ENCODE data around the gene KRTAP10-9.
"Not testable (repeated sequence)": the region's sequence is repeated elsewhere in the genome, so short reads cannot be mapped to it uniquely, and the experiment has no call there.

KRTAP10-9 gene

GRCh38 chr21:44649521-44650100 is 22.7 kb downstream of the KRTAP10-9 start:
- peaks cover 2 to 8% of the 10 kb centered on the region in 2 donors for H3K36me3 Mint-ChIP-seq
- H3K27me3 Mint-ChIP-seq, result peaks cover 11 to 22% of the 10 kb centered on the region in 2 donors
- ATAC-seq (replicated peaks) (no peak), DNase-seq (no peak)
- H3K9me3 Mint-ChIP-seq, result peaks cover 4 to 7% of the 10 kb centered on the region in 2 donors
- no peak overlapping the region for H3K27ac Mint-ChIP-seq
- no peaks in the 10 kb centered on the region for H3K4me1 Mint-ChIP-seq
- H3K4me3 Mint-ChIP-seq, result no peak overlapping the region

- Mint-ChIP-seq H3K27ac (no peak overlapping the region), H3K4me1 (no peaks in the 10 kb centered on the region), H3K9me3 (peaks cover 0 to 3% of the 10 kb centered on the region in 2 donors), H3K36me3 (peaks cover 2 to 4% of the 10 kb centered on the region in 2 donors), H3K27me3 (peaks cover 11 to 22% of the 10 kb centered on the region in 2 donors), H3K4me3 (no peak overlapping the region)
- DNase-seq (no peak), ATAC-seq (replicated peaks) (no peak)
These were observed 23.5 kb downstream of the KRTAP10-9 start for GRCh38 chr21:44650265-44650972.

- Mint-ChIP-seq H3K27me3 (peaks cover 11 to 24% of the 10 kb centered on the region in 2 donors), H3K4me3 (no peak overlapping the region), H3K36me3 (peaks cover 2 to 5% of the 10 kb centered on the region in 2 donors), H3K27ac (no peak overlapping the region), H3K4me1 (no peaks in the 10 kb centered on the region), H3K9me3 (peaks cover 3% of the 10 kb centered on the region in 2 donors)
- ATAC-seq (replicated peaks) (no peak), DNase-seq (no peak)
These were observed 24.2 kb downstream of the KRTAP10-9 start for GRCh38 chr21:44650973-44651675.

GRCh38 chr21:44653123-44653522 is 26.2 kb downstream of the KRTAP10-9 start:
- ATAC-seq (replicated peaks) (no peak), DNase-seq (no peak)
- Mint-ChIP-seq H3K9me3 (peaks cover 14 to 18% of the 10 kb centered on the region in 2 donors), H3K27ac (no peak overlapping the region), H3K27me3 (peaks cover 18 to 26% of the 10 kb centered on the region in 2 donors), H3K36me3 (peaks cover 0 to 4% of the 10 kb centered on the region in 2 donors), H3K4me1 (no peaks in the 10 kb centered on the region), H3K4me3 (no peak overlapping the region)

GRCh38 chr21:44653656-44654575 is 27.0 kb downstream of the KRTAP10-9 start:
- Mint-ChIP-seq H3K4me3 (no peak overlapping the region), H3K36me3 (peaks cover 0 to 4% of the 10 kb centered on the region in 2 donors), H3K27ac (peak overlapping the region; percentile 42), H3K27me3 (peaks cover 26 to 33% of the 10 kb centered on the region in 2 donors), H3K9me3 (peaks cover 17 to 18% of the 10 kb centered on the region in 2 donors), H3K4me1 (no peaks in the 10 kb centered on the region)
- DNase-seq (no peak), ATAC-seq (replicated peaks) (no peak)

- Mint-ChIP-seq H3K27ac (peak within 1 kb of the TSS; percentile 42), H3K27me3 (peaks cover 31 to 35% of the 10 kb centered on the region in 2 donors), H3K4me3 (no peak within 1 kb of the TSS), H3K9me3 (peaks cover 17 to 18% of the 10 kb centered on the region in 2 donors), H3K36me3 (peaks cover 0 to 4% of the 10 kb centered on the region in 2 donors), H3K4me1 (no peaks in the 10 kb centered on the region)
- ATAC-seq (replicated peaks) (no peak), DNase-seq (no peak)
These were observed 27.8 kb downstream of the KRTAP10-9 start, which contains the start of gene KRTAP12-4 for GRCh38 chr21:44654576-44655175. Gene KRTAP12-4 (minus strand): TSS chr21:44654659. CDS start chr21:44654614, 45 bp downstream.

GRCh38 chr21:44656868-44657267 is 30.0 kb downstream of the KRTAP10-9 start:
- DNase-seq, result no peak
- H3K36me3 Mint-ChIP-seq, result peaks cover 0 to 4% of the 10 kb centered on the region in 2 donors
- no peak for ATAC-seq (replicated peaks)
- H3K4me1 Mint-ChIP-seq, result no peaks in the 10 kb centered on the region
- H3K27me3 Mint-ChIP-seq, result peaks cover 41 to 47% of the 10 kb centered on the region in 2 donors
- H3K27ac Mint-ChIP-seq, result no peak overlapping the region
- H3K9me3 Mint-ChIP-seq, result peaks cover 18 to 19% of the 10 kb centered on the region in 2 donors
- no peak overlapping the region for H3K4me3 Mint-ChIP-seq

- H3K4me1 Mint-ChIP-seq, result no peaks in the 10 kb centered on the region
- DNase-seq, result no peak
- ATAC-seq (replicated peaks), result no peak
- H3K9me3 Mint-ChIP-seq, result peaks cover 18 to 21% of the 10 kb centered on the region in 2 donors
- no peak within 1 kb of the TSS for H3K27ac Mint-ChIP-seq
- H3K4me3 Mint-ChIP-seq, result no peak within 1 kb of the TSS
- H3K36me3 Mint-ChIP-seq, result peaks cover 0 to 8% of the 10 kb centered on the region in 2 donors
- H3K27me3 Mint-ChIP-seq, result peaks cover 46 to 54% of the 10 kb centered on the region in 2 donors
These were observed 31.0 kb downstream of the KRTAP10-9 start, which contains the start of gene KRTAP12-3 for GRCh38 chr21:44657635-44658540. Gene KRTAP12-3 (plus strand): TSS chr21:44657932. CDS start chr21:44657980, 48 bp downstream.

GRCh38 chr21:44658541-44658910 is 31.6 kb downstream of the KRTAP10-9 start:
- peaks cover 18 to 21% of the 10 kb centered on the region in 2 donors for H3K9me3 Mint-ChIP-seq
- H3K36me3 Mint-ChIP-seq, result peaks cover 0 to 8% of the 10 kb centered on the region in 2 donors
- H3K4me1 Mint-ChIP-seq, result no peaks in the 10 kb centered on the region
- DNase-seq, result no peak
- no peak overlapping the region for H3K27ac Mint-ChIP-seq
- H3K4me3 Mint-ChIP-seq, result no peak overlapping the region
- ATAC-seq (replicated peaks), result no peak
- H3K27me3 Mint-ChIP-seq, result peaks cover 46 to 54% of the 10 kb centered on the region in 2 donors

GRCh38 chr21:44658913-44659595 is 32.2 kb downstream of the KRTAP10-9 start:
- H3K27ac Mint-ChIP-seq, result no peak overlapping the region
- no peak for DNase-seq
- peaks cover 18 to 21% of the 10 kb centered on the region in 2 donors for H3K9me3 Mint-ChIP-seq
- peaks cover 0 to 8% of the 10 kb centered on the region in 2 donors for H3K36me3 Mint-ChIP-seq
- H3K27me3 Mint-ChIP-seq, result peaks cover 46 to 50% of the 10 kb centered on the region in 2 donors
- H3K4me1 Mint-ChIP-seq, result no peaks in the 10 kb centered on the region
- ATAC-seq (replicated peaks), result no peak
- no peak overlapping the region for H3K4me3 Mint-ChIP-seq

GRCh38 chr21:44661567-44661966 is 34.7 kb downstream of the KRTAP10-9 start:
- H3K36me3 Mint-ChIP-seq; ATAC-seq (replicated peaks); H3K4me1 Mint-ChIP-seq; DNase-seq; H3K4me3 Mint-ChIP-seq; H3K27ac Mint-ChIP-seq: not testable (repeated sequence)
- Mint-ChIP-seq H3K9me3 (peaks cover 11 to 22% of the 10 kb centered on the region in 2 donors), H3K27me3 (peaks cover 58 to 65% of the 10 kb centered on the region in 2 donors)

GRCh38 chr21:44664691-44665090 is 37.8 kb downstream of the KRTAP10-9 start:
- ATAC-seq (replicated peaks), result no peak
- H3K27me3 Mint-ChIP-seq, result peaks cover 44 to 49% of the 10 kb centered on the region in 2 donors
- H3K36me3 Mint-ChIP-seq, result peaks cover 0 to 3% of the 10 kb centered on the region in 2 donors
- no peak overlapping the region for H3K4me3 Mint-ChIP-seq
- DNase-seq, result no peak
- H3K4me1 Mint-ChIP-seq, result no peaks in the 10 kb centered on the region
- H3K9me3 Mint-ChIP-seq, result peaks cover 0 to 7% of the 10 kb centered on the region in 2 donors
- H3K27ac Mint-ChIP-seq, result no peak overlapping the region
